Fibroblast of skin of right biceps (primary cell): ENCODE results near the gene MAP3K12.

Source experiments
- DNase-seq: peaks from one replicate; pipeline ENCODE4 v3.0.0-alpha.2; 2013

The MAP3K12 gene

DNA sequence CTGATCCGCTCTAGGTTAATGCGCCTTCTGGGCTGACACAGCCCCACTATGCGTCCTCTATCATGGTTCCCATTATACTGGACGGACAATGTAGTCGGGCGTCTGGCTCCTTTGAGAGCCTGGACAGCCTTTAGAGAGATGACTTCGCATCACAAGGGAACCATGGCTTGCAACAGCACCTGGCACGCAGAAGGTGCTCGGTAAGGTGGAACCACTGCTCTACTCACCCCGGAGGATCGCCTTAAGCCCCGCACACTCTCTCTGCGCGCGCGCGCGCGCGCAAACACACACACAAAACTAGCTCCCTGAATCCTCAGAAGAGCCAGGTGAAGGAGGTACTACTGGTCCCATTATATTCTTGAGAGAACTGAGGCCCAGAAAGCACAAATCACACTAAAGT, 7.1 kb downstream of the MAP3K12 start:
- no peak for DNase-seq

- DNase-seq = no peak
Measured at GRCh38 chr12:53489242-53489864, 9.9 kb downstream of the MAP3K12 start.

DNA sequence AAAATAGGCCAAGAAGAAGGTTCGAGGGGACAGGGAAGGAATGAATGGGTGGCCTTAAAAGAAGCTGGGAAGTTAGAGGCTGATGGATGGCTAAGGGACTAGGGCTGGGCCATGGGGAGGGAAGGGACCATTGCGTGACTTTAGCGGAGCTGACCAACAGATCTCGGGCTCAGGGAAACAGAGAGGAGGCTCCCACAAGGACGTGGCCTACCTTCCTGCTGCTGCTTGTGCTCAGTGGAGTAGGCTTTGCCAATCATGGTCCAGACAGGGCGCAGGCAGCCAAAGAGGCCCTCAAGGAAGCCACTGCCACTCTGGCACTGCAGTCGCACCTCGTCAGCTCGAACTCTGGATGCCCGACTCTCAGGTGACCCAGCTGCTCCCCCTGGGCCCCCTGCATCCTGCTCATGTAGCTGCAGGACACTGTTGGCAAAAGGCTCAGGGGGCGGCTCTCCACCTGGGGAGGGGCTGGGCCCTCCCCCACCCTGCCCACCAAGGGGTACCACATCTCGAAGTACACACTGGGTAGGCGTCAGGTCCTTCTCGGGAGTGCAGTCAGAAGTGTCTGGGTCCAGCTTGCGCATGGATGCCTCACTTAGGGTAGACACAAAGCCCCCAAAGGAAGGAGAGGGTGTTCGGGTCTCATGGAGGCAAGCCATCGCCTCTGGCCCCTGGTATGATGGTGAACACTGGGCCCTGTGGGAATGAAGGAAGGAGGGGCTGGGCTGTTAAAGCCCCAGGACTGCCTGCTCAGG, 12.3 kb downstream of the MAP3K12 start:
- no peak for DNase-seq

GRCh38 chr12:53485955-53486735, 13.1 kb downstream of the MAP3K12 start:
- no peak for DNase-seq

DNA sequence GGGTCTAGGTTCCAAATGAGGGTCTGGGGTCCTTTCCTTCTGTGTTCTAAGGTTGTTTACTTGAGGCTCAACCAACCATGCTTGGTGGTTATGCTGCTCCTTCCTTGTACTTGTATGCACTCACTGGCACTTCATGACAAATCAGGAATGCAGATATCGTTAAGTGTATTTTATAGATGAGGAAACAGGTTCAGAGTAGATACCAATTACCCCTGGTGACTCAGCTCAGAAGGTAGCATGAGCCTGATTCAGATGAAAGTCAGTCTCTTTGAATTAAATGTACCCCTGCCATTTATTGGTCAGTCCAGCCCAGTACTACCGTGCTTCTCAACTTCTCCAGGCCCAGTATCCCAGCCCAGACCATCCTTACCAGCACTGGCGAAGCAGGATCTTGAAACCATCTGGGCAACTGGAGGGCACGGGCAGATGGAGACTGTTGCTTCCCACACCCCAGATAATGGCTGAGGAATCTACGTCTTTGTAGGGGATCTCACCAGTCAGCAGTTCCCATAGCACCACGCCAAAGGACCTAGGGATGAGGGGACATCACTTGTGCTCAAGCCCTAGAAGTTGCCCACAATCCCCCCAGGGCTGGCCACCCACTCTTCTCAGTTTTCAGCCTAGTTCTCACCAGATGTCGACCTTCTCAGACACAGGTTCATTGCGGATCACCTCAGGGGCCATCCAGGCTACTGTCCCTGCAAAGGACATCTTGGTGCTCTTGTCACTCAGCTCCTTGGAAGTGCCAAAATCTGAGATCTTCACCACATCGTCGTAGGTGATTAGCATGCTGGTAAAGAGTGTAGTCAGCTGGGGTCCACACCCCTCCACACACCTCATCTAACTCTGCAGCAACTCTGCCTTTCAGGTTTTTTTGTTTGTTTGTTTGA, 14.3 kb downstream of the MAP3K12 start:
- DNase-seq = no peak

DNA sequence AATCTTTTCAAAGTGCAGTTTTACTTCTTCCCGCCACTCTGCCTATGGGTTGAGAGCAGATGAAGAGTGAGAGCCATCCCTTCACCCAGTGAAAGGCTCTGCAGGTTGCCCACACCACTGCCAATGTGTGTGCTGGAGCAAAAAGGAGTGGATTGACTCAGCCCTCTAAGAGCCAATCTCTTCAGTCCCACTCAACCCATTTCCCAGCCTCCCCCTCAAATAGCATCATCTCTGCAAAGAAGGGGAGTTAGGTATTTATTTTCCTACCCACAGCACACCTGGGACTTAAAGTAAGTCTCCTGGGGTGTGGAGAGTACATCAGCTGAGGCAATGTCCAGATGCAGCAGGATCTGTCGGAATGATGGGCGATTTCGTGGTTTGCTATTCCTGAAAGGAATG, 15.3 kb downstream of the MAP3K12 start:
- no peak for DNase-seq

GRCh38 chr12:53483225-53483978, 15.9 kb downstream of the MAP3K12 start:
- DNase-seq = no peak

GRCh38 chr12:53482626-53483168, 16.6 kb downstream of the MAP3K12 start:
- no peak for DNase-seq

- no peak for DNase-seq
Measured at GRCh38 chr12:53481939-53482586, 17.2 kb downstream of the MAP3K12 start.

DNA sequence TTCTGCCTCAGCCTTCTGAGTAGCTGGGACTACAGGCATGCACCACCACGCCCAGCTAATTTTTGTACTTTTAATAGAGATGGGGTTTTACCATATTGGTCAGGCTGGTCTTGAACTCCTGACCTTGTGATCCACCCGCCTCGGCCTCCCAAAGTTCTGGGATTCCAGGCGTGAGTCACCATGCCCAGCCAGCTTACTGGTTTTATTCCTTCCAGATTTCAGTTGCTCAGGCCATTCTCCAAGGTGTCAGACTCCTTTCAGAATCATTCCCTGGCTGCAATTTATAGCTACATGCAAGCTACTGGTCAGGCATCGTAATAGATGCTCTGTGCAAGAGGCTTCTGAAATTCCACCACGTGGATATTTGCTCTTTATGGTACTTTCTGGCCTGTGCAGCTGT, 17.8 kb downstream of the MAP3K12 start:
- peak; percentile 40 for DNase-seq

GRCh38 chr12:53480491-53481442, 18.5 kb downstream of the MAP3K12 start:
- DNase-seq = no peak

DNA sequence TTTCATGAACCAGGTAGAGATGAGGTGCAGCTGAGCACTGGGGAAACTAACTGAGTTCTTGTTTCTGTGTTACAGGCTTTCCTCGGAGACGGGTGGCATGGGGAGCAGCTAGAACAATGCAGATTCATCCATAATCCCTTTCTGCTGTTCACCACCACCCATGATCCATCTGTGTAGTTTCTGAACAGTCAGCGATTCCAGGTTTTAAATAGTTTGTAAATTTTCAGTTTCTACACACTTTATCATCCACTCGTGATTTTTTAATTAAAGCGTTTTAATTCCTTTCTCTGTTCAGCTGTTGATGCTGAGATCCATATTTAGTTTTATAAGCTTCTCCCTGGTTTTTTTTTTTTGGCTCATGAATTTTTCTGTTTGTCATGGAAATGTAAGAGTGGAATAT, 19.9 kb downstream of the MAP3K12 start:
- DNase-seq = no peak

GRCh38 chr12:53478865-53479264, 20.4 kb downstream of the MAP3K12 start:
- no peak for DNase-seq

DNA sequence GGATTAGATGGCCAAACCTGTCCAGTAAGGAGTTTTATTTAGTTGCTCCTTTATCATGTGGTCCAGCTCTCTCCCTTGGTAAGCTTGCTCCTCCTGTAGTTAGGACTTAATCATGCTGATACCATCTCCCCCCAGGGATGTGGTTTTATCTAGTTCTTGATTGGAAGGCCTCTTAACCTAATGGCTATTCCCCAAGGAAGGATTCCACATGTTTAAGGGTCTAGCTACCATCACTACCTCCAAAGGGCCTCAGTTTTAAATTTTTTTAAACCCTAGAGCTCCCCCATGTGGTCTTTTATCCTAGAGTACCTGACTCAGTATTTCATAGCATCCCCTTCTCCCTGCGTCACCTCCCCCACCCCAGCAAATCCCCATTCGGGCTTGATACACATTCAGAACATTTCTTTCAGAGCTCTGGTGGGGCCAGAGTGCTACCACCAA, 22.5 kb downstream of the MAP3K12 start:
- DNase-seq = peak; percentile 49

DNA sequence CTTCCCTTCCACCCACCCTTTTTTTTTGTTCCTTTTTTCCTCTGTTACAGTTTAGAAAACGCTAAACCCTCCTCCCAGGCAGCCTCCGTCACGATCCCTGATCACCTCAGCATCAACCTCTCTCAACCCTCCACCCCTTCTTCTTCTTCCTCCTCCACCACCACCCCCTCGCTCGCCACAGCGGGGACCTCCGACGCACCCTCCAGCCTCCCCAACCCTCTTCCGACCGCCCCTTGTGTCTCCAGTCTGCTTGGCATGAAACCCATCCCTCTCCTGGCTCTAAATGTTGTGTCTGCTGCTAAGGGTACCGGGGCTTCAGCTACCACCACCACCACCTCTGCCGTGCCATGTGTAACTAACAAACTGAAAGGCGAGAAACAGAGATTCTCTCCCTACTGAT, 24.4 kb downstream of the MAP3K12 start:
- DNase-seq = no peak

GRCh38 chr12:53474077-53474476, 25.2 kb downstream of the MAP3K12 start:
- no peak for DNase-seq

- no peak for DNase-seq
Measured at GRCh38 chr12:53472056-53472582, 27.1 kb downstream of the MAP3K12 start.

- DNase-seq = no peak
Measured at GRCh38 chr12:53468282-53468681, 31.0 kb downstream of the MAP3K12 start.

GRCh38 chr12:53467880-53468279, 31.4 kb downstream of the MAP3K12 start:
- DNase-seq = no peak

GRCh38 chr12:53467082-53467481, 32.2 kb downstream of the MAP3K12 start:
- DNase-seq = no peak
